Neural progenitor cell (in vitro differentiated cells): Measurements from ENCODE around the gene TRIM65. TPM values are rescaled to one million over a fixed set of nuclear protein-coding genes. Genes with fewer than 3 reads are reported as not detected.
A peak's percentile ranks its signal among the peaks of the same experiment; 100 is the strongest.

Experiments
- DNase-seq: peaks from one replicate; pipeline ENCODE4 v3.0.0-alpha.2; 2016; ENCODE audit warnings: low spot score
- H2AFZ ChIP-seq: fragments of 200-600 bp; sonication (generic); replicated peaks from 2 replicates; pipeline ENCODE4 v1.6.1; 2016; ENCODE audit warnings: antibody characterized with exemption
- H3F3A ChIP-seq: fragments of 200-600 bp; sonication (generic); 2 replicates; pipeline ENCODE4 v1.6.1; 2016; ENCODE audit warnings: antibody characterized with exemption, low read depth
- H3K27ac ChIP-seq: fragments of 200-600 bp; sonication (generic); 2 replicates; pipeline ENCODE4 v1.5.1; 2016; ENCODE audit warnings: mild to moderate bottlenecking
- H3K27me3 ChIP-seq: fragments of 200-600 bp; sonication (generic); 2 replicates; pipeline ENCODE4 v1.6.1; 2016; ENCODE audit warnings: mild to moderate bottlenecking, moderate library complexity
- H3K36me3 ChIP-seq: fragments of 200-600 bp; sonication (generic); 2 replicates; pipeline ENCODE4 v1.5.1; 2016
- H3K4me1 ChIP-seq: fragments of 200-600 bp; sonication (generic); 2 replicates; pipeline ENCODE4 v1.6.1; 2016; ENCODE audit warnings: mixed run types
- H3K4me2 ChIP-seq: fragments of 200-600 bp; sonication (generic); 2 replicates; pipeline ENCODE4 v1.6.1; 2016
- H3K4me3 ChIP-seq: fragments of 200-600 bp; sonication (generic); 2 replicates; pipeline ENCODE4 v1.5.1; 2016
- H3K79me2 ChIP-seq: fragments of 200-600 bp; sonication (generic); 2 replicates; pipeline ENCODE4 v1.6.1; 2016; ENCODE audit warnings: low read depth
- H3K9ac ChIP-seq: fragments of 200-600 bp; sonication (generic); 2 replicates; pipeline ENCODE4 v1.6.1; 2016
- H3K9me3 ChIP-seq: fragments of 200-600 bp; sonication (generic); 2 replicates; pipeline ENCODE4 v1.5.1; 2016; ENCODE audit warnings: low read depth
- H4K20me1 ChIP-seq: fragments of 200-600 bp; sonication (generic); 2 replicates; pipeline ENCODE4 v1.6.1; 2016; ENCODE audit warnings: low read depth
- H3K27ac Mint-ChIP-seq: 3 replicates; pipeline ENCODE4 v1.8.0; 2021; ENCODE audit warnings: mixed read lengths
- H3K27me3 Mint-ChIP-seq: 2 replicates; pipeline ENCODE4 v1.8.0; 2022; ENCODE audit warnings: low read depth, mild to moderate bottlenecking, inconsistent platforms, moderate library complexity, mixed read lengths; ENCODE audit not compliant: insufficient read depth
- H3K36me3 Mint-ChIP-seq: 3 replicates; pipeline ENCODE4 v1.8.0; 2021; ENCODE audit warnings: mixed read lengths
- H3K4me1 Mint-ChIP-seq: 3 replicates; pipeline ENCODE4 v1.8.0; 2021; ENCODE audit warnings: mixed read lengths
- H3K4me3 Mint-ChIP-seq: 3 replicates; pipeline ENCODE4 v1.8.0; 2021; ENCODE audit warnings: mild to moderate bottlenecking, moderate library complexity, mixed read lengths
- H3K9me3 Mint-ChIP-seq: 3 replicates; pipeline ENCODE4 v1.8.0; 2020; ENCODE audit warnings: mixed read lengths
- CTCF ChIP-seq: fragments of 200-600 bp; sonication (generic); IDR thresholded peaks from 2 replicates; pipeline ENCODE4 v1.5.1; 2017; ENCODE audit warnings: antibody characterized with exemption, mild to moderate bottlenecking
- EZH2 ChIP-seq: fragments of 200-600 bp; sonication (generic); IDR thresholded peaks from 2 replicates; pipeline ENCODE4 v1.6.1; 2017; ENCODE audit warnings: antibody characterized with exemption, mild to moderate bottlenecking, moderate library complexity
- EZH2phosphoT487 ChIP-seq: fragments of 200-600 bp; sonication (generic); IDR thresholded peaks from 2 replicates; pipeline ENCODE4 v1.6.1; 2017; ENCODE audit warnings: antibody characterized with exemption
- total RNA-seq: library from RNA; depleted of rRNA; stranded (reverse); fragments of >200 nt; gene quantifications from 2 replicates; pipeline ENCODE4 v1.2.3, GENCODE V29; 2015; ENCODE audit warnings: low replicate concordance

The TRIM65 gene
- total RNA-seq, 1 donor from 2014 or later = 17.2 TPM

GRCh38 chr17:75845058-75845711 is 51.6 kb downstream of the TRIM65 start:
- Mint-ChIP-seq H3K27me3 (peaks cover 2% of the 10 kb centered on the region), H3K4me1 (peaks cover 6% of the 10 kb centered on the region), H3K4me3 (no peak overlapping the region), H3K27ac (peak overlapping the region; percentile 37), H3K9me3 (no peaks in the 10 kb centered on the region), H3K36me3 (peaks cover 3% of the 10 kb centered on the region)
- Histone ChIP-seq H4K20me1 (peaks cover 6% of the 10 kb centered on the region), H3K27ac (no peak overlapping the region), H3F3A (peaks cover 20% of the 10 kb centered on the region), H3K36me3 (no peaks in the 10 kb centered on the region), H3K9ac (no peak overlapping the region), H3K4me1 (no peaks in the 10 kb centered on the region), H3K79me2 (no peaks in the 10 kb centered on the region), H3K27me3 (no peaks in the 10 kb centered on the region), H2AFZ (no peak overlapping the region), H3K9me3 (no peaks in the 10 kb centered on the region), H3K4me3 (no peak overlapping the region), H3K4me2 (no peak overlapping the region)
- no peak for TF ChIP-seq EZH2
- no peak for TF ChIP-seq EZH2phosphoT487
- peak; percentile 66 for TF ChIP-seq CTCF
- DNase-seq = peak; percentile 84

- Histone ChIP-seq H4K20me1 (peaks cover 6% of the 10 kb centered on the region), H3K4me1 (no peaks in the 10 kb centered on the region), H3K79me2 (no peaks in the 10 kb centered on the region), H3K9ac (no peak overlapping the region), H3F3A (peaks cover 20% of the 10 kb centered on the region), H3K4me2 (no peak overlapping the region), H3K27me3 (no peaks in the 10 kb centered on the region), H3K4me3 (no peak overlapping the region), H2AFZ (no peak overlapping the region), H3K27ac (no peak overlapping the region), H3K9me3 (no peaks in the 10 kb centered on the region), H3K36me3 (no peaks in the 10 kb centered on the region)
- no peak overlapping the region for H3K4me3 Mint-ChIP-seq
- H3K9me3 Mint-ChIP-seq = no peaks in the 10 kb centered on the region
- TF ChIP-seq EZH2 (no peak), CTCF (no peak), EZH2phosphoT487 (no peak)
- H3K27me3 Mint-ChIP-seq = peaks cover 2% of the 10 kb centered on the region
- DNase-seq = no peak
- peaks cover 3% of the 10 kb centered on the region for H3K36me3 Mint-ChIP-seq
- peaks cover 6% of the 10 kb centered on the region for H3K4me1 Mint-ChIP-seq
- H3K27ac Mint-ChIP-seq = no peak overlapping the region
Observed at GRCh38 chr17:75844530-75845057, 52.2 kb downstream of the TRIM65 start.

DNA sequence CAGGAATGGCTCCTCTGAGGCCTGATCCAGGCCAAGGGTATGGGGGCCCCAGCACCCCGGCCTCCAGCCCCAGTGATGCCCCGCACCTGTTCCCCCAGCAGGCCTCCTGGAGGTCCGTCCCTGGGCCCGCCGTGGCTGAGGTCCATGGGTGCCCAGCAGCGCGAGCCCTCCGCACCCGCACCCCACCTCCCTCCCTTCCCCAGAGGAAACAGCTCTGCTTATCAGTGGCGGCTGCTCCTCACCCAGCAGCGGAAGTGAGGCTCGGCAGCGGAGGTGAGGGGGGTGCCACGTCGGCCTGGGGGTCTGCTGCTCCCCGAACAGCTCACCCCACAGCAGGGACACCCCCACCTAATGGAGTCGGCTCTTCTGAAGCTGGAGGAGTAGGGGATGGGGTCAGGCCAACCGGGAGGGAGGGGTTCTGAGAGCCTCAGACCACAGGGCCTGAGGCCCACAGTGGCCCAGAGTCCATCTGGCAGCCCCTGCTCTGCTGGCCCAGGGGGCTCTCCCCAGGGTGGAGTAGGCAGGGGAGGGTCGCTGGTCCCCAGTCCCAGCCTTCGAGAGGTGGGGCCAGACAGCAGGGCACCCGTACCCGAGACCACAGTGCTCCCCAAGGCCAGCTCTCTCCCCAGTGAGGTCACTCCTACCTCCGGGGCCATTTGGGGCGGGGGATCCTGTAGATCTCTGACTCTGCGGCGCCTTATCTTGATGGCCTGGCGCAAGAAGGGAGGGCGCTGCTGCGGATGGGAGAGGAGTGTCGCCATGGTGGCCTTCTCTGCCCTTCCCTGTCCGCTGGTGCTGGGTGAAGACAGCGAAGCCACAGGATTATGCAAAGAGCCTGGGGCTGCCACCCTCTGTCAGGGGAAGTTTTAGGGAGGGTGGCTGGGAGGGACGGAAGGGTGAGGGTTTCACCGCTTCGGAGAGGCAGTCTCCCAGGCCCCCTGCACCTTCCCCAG is 52.9 kb downstream of the TRIM65 start, which contains the start of gene UNC13D:
Gene UNC13D (minus strand): TSS at position 828 of the 953 bp plus-strand sequence. CDS start 67 bp downstream, at position 761.
- Mint-ChIP-seq H3K27ac (peak within 1 kb of the TSS; percentile 37), H3K4me1 (peaks cover 6% of the 10 kb centered on the region), H3K27me3 (peaks cover 2% of the 10 kb centered on the region), H3K9me3 (no peaks in the 10 kb centered on the region), H3K4me3 (no peak within 1 kb of the TSS), H3K36me3 (peaks cover 3% of the 10 kb centered on the region)
- Histone ChIP-seq H3F3A (peaks cover 17% of the 10 kb centered on the region), H3K4me2 (no peak within 1 kb of the TSS), H3K27ac (no peak within 1 kb of the TSS), H3K79me2 (no peaks in the 10 kb centered on the region), H3K4me3 (no peak within 1 kb of the TSS), H3K27me3 (no peaks in the 10 kb centered on the region), H3K36me3 (no peaks in the 10 kb centered on the region), H4K20me1 (peaks cover 6% of the 10 kb centered on the region), H3K9ac (no peak within 1 kb of the TSS), H3K9me3 (no peaks in the 10 kb centered on the region), H2AFZ (no peak within 1 kb of the TSS), H3K4me1 (no peaks in the 10 kb centered on the region)
- no peak for DNase-seq
- TF ChIP-seq EZH2 (no peak), EZH2phosphoT487 (no peak), CTCF (no peak)
